Neural crest cell (in vitro differentiated cells): Measurements from ENCODE around the gene NT5DC3. TPM values are rescaled to one million over a fixed set of nuclear protein-coding genes. Genes with fewer than 3 reads are reported as not detected.

ENCODE experiments used
- DNase-seq: peaks from one replicate; pipeline ENCODE4 v3.0.0; 2021; ENCODE audit warnings: low read depth, mixed read lengths, low spot score
- H3K27ac Mint-ChIP-seq: one replicate; pipeline ENCODE4 v1.8.0; 2021; ENCODE audit warnings: mild to moderate bottlenecking, mixed read lengths; ENCODE audit not compliant: unreplicated experiment
- H3K27me3 Mint-ChIP-seq: 2 replicates; pipeline ENCODE4 v1.8.0; 2021; ENCODE audit warnings: low read depth, mild to moderate bottlenecking, mixed read lengths
- H3K36me3 Mint-ChIP-seq: 2 replicates; pipeline ENCODE4 v1.8.0; 2021; ENCODE audit warnings: low read depth, mild to moderate bottlenecking, mixed read lengths
- H3K4me1 Mint-ChIP-seq: 2 replicates; pipeline ENCODE4 v1.8.0; 2021; ENCODE audit warnings: mixed read lengths
- H3K4me3 Mint-ChIP-seq: one replicate; pipeline ENCODE4 v1.8.0; 2021; ENCODE audit warnings: mild to moderate bottlenecking, mixed read lengths
- H3K9me3 Mint-ChIP-seq: 2 replicates; pipeline ENCODE4 v1.8.0; 2021; ENCODE audit warnings: mixed read lengths
- total RNA-seq: library from RNA; stranded (reverse); gene quantifications from 2 replicates; pipeline ENCODE4 v1.2.1, GENCODE V29; 2021
- TF ChIP-seq, protein P1 (sequence below): fragments of 200-600 bp; sonication (generic); conservative IDR thresholded peaks from 2 replicates; pipeline ENCODE4 v1.5.0; 2021; ENCODE audit warnings: antibody characterized with exemption, mild to moderate bottlenecking

NT5DC3 gene
- total RNA-seq, 1 donor from 2014 or later, result 14.4 TPM

DNA sequence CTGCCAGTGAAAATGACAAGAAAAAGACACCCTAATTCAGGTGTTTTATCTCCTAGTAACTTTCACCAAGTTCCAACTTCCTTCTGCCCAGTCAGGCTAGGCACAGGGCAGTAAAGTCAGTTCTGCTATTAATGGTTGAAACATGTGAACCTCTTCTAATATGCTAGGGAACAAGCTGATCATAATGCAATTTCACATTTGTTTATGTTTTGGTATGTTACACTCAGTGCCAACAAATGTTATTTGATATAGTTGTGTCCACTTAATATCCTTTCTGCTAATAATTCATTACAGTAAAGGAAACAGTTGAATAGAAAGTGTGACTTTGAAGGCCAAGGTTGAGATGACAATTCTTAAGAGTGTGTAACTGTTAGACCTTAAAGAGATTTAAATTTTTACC is 17.2 kb downstream of the NT5DC3 start:
- TF ChIP-seq, protein P1, sequence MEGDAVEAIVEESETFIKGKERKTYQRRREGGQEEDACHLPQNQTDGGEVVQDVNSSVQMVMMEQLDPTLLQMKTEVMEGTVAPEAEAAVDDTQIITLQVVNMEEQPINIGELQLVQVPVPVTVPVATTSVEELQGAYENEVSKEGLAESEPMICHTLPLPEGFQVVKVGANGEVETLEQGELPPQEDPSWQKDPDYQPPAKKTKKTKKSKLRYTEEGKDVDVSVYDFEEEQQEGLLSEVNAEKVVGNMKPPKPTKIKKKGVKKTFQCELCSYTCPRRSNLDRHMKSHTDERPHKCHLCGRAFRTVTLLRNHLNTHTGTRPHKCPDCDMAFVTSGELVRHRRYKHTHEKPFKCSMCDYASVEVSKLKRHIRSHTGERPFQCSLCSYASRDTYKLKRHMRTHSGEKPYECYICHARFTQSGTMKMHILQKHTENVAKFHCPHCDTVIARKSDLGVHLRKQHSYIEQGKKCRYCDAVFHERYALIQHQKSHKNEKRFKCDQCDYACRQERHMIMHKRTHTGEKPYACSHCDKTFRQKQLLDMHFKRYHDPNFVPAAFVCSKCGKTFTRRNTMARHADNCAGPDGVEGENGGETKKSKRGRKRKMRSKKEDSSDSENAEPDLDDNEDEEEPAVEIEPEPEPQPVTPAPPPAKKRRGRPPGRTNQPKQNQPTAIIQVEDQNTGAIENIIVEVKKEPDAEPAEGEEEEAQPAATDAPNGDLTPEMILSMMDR, result no peak
- Mint-ChIP-seq H3K4me3 (no peak overlapping the region), H3K27ac (no peak overlapping the region), H3K27me3 (no peaks in the 10 kb centered on the region), H3K36me3 (peaks cover 3% of the 10 kb centered on the region), H3K9me3 (peaks cover 2% of the 10 kb centered on the region), H3K4me1 (peaks cover 21% of the 10 kb centered on the region)
- no peak for DNase-seq

DNA sequence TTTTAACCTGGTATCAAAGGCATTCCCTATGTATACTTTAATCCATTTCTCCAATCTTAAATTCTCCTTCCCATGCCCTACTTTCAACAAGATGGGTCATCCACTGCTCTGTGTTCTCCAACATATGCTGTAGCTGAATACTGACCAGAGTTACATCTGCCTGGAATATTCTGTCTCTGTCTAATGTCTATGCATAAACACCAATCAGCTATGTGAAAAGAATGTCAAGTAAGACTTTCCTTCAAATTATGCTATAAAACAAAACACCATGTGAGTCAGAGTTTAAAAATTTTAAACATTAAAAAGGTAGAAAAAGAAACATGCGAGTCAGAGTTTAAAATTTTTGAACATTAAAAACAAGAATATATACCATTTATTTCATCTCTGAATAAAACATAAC is 19.3 kb downstream of the NT5DC3 start:
- peaks cover 3% of the 10 kb centered on the region for H3K36me3 Mint-ChIP-seq
- TF ChIP-seq, protein P1, result no peak
- no peak overlapping the region for H3K27ac Mint-ChIP-seq
- H3K27me3 Mint-ChIP-seq, result no peaks in the 10 kb centered on the region
- no peak for DNase-seq
- H3K9me3 Mint-ChIP-seq, result peaks cover 2% of the 10 kb centered on the region
- H3K4me3 Mint-ChIP-seq, result no peak overlapping the region
- peaks cover 19% of the 10 kb centered on the region for H3K4me1 Mint-ChIP-seq

DNA sequence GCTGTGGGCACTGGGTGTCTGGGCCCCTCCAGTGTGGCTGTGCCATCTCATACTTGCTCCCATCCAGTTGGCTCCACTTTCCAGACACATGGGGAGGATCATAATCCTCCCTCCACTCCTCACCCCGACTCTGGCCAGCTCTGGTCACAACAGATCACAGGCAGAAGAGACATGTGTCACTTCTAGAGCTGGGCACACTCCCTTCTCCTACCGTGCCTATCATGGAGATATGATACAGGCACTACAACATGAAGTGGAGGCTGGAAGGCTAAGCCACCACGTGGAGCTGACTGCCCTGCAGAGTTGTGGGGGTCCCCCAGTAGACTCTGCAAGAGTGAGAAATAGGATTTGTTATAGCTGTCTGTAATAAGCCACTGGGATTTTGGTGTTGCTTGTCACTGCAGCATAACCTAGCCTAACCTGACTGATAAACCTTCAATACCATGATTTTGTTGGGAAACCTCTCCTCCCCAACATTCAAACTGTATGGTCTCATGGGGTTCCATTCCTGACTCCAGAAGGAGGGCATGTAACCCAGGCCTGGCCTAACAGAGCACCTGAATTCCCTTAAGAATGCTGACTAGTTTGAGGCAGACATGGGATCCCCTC is 20.0 kb downstream of the NT5DC3 start:
- TF ChIP-seq, protein P1, result no peak
- DNase-seq, result no peak
- Mint-ChIP-seq H3K4me3 (no peak overlapping the region), H3K27me3 (no peaks in the 10 kb centered on the region), H3K4me1 (peaks cover 19% of the 10 kb centered on the region), H3K36me3 (peaks cover 3% of the 10 kb centered on the region), H3K9me3 (peaks cover 2% of the 10 kb centered on the region), H3K27ac (no peak overlapping the region)

DNA sequence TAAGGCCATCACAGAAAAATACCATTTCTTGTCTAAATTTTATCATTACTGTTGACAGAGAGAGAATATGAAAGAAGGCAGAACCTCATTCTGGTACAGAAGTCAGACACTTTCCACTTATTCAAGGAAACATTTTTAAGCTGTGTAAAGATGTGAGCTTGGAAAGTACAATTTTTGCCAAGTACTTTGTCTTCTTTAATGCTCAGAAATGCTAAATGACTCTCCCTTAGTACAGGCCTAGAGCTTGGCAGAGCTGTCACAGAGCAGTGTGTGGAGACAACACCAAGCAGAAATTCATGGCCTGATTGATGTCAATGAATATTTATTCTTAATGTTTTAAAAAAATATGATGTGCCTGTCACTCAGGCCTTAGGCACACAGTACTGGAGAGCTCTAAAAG is 20.7 kb downstream of the NT5DC3 start:
- no peak overlapping the region for H3K27ac Mint-ChIP-seq
- H3K27me3 Mint-ChIP-seq, result no peaks in the 10 kb centered on the region
- no peak overlapping the region for H3K4me3 Mint-ChIP-seq
- H3K36me3 Mint-ChIP-seq, result peaks cover 3% of the 10 kb centered on the region
- DNase-seq, result no peak
- H3K4me1 Mint-ChIP-seq, result peaks cover 19% of the 10 kb centered on the region
- TF ChIP-seq, protein P1, result no peak
- H3K9me3 Mint-ChIP-seq, result peaks cover 2% of the 10 kb centered on the region

DNA sequence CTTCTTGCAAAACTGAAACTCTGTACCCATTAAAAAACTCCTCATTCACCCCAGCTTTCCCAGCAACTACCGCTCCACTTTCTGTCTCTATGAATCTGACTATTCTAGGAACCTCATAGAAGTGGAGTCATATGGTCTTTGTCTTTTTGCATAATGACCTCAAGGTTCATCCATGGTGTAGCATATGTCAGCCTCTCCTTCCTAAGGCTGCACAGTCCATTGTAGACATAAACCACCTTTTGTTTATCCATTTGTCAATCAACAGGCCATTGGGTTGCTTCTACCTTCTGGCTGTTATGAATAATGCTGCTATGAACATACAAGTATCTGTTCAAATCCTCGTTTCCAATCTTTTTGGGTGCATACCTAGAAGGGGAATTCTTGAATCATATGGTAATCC is 21.1 kb downstream of the NT5DC3 start:
- no peak overlapping the region for H3K27ac Mint-ChIP-seq
- H3K4me3 Mint-ChIP-seq, result no peak overlapping the region
- H3K27me3 Mint-ChIP-seq, result no peaks in the 10 kb centered on the region
- H3K36me3 Mint-ChIP-seq, result peaks cover 4% of the 10 kb centered on the region
- H3K9me3 Mint-ChIP-seq, result peaks cover 2% of the 10 kb centered on the region
- TF ChIP-seq, protein P1, result no peak
- no peak for DNase-seq
- peaks cover 20% of the 10 kb centered on the region for H3K4me1 Mint-ChIP-seq

DNA sequence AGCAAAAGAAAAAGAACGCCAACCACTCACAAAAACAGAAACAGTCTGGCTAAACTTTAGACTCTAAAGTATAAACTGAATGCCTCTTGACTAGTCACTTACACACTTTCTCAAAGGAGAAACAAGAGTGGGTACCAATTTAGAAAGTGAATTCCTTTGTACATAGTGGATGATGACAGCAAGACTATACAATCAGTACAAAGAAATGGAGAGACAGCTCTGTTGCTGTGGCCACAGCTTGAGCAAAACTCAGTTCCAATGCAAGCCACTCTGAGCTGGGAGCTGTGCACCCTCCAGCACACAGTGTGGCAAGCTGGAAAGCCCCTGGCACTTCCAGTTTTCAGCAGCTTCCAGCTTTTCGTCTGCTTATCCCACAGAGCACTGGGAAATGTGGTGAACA is 21.7 kb downstream of the NT5DC3 start:
- H3K27me3 Mint-ChIP-seq, result no peaks in the 10 kb centered on the region
- TF ChIP-seq, protein P1, result no peak
- H3K4me1 Mint-ChIP-seq, result peaks cover 23% of the 10 kb centered on the region
- H3K9me3 Mint-ChIP-seq, result peaks cover 2% of the 10 kb centered on the region
- DNase-seq, result no peak
- no peak overlapping the region for H3K4me3 Mint-ChIP-seq
- no peak overlapping the region for H3K27ac Mint-ChIP-seq
- H3K36me3 Mint-ChIP-seq, result peaks cover 7% of the 10 kb centered on the region
